HCT116 (cell line): ENCODE measurements around the gene PPIC. TPM values are rescaled to one million over a fixed set of nuclear protein-coding genes. Genes with fewer than 3 reads are reported as not detected.

Experiments used
- ATAC-seq: fragments of 200-7000 bp; cut with Tn5 transposase; 2 replicates; pipeline ENCODE4 v1.9.1; 2020; ENCODE audit warnings: mild to moderate bottlenecking, moderate library complexity
- BruUV-seq: library from RNA; stranded (reverse); fragments of 400-500 nt; replicated peaks from 2 replicates; lab custom pipeline; 2021; lab: Mats Ljungman, UMichigan
- CTCF ChIA-PET: fragments of 300-600 bp; sonication (Branson Sonifier 250); formaldehyde crosslinking; loops from one replicate; lab custom pipeline; 2021; ENCODE audit warnings: antibody characterized with exemption; lab: Charles Lee
- POLR2A ChIA-PET: fragments of 300-600, 350-600 bp; sonication (Branson Sonifier 250); formaldehyde crosslinking; loops from one replicate; lab custom pipeline; 2021; ENCODE audit warnings: antibody characterized with exemption; lab: Charles Lee
- RAD21 ChIA-PET, 2 experiments: fragments of 300-600 bp; sonication (Branson Sonifier 250); formaldehyde crosslinking; loops; one replicate each; lab custom pipeline; 2023; ENCODE audit warnings: low total read pairs in 2 of 2; ENCODE audit not compliant: uncharacterized antibody in 2 of 2, unreplicated experiment in 2 of 2, low non-redundant PET in 1 of 2; lab: Charles Lee
- DNase-seq: peaks from one replicate; pipeline ENCODE4 v3.0.0-alpha.2; 2010; ENCODE audit warnings: low read depth, low spot score
- H2AFZ ChIP-seq: fragments of 200-600 bp; shearing (Covaris generic), sonication (generic); 2 replicates; pipeline ENCODE4 v1.6.1; 2017; ENCODE audit warnings: low read depth, mixed run types, mixed read lengths, antibody characterized with exemption, low read length; ENCODE audit not compliant: poor library complexity, severe bottlenecking
- H3K27ac ChIP-seq: 2 replicates; pipeline ENCODE4 v1.5.1; 2012; ENCODE audit warnings: low read depth, low read length
- H3K27me3 ChIP-seq: fragments of 200-600 bp; sonication (generic); 2 replicates; pipeline ENCODE4 v1.6.1; 2016; ENCODE audit warnings: mixed run types, low read length, mixed read lengths; ENCODE audit not compliant: insufficient read depth
- H3K36me3 ChIP-seq, 2 experiments: fragments of 200-500 bp in 1 of 2; fragments of 200-600 bp in 1 of 2; sonication (Bioruptor generic) in 1 of 2; sonication (generic) in 1 of 2; 2 replicates each; pipeline versions ENCODE4 v1.5.1 to v1.6.1; 2014 to 2016; ENCODE audit warnings: low read length in 2 of 2, inconsistent platforms in 1 of 2, mixed read lengths in 1 of 2, mixed run types in 1 of 2; ENCODE audit not compliant: insufficient read depth in 2 of 2, control insufficient read depth in 1 of 2
- H3K4me1 ChIP-seq, 2 experiments: fragments of 200-600 bp in 1 of 2; sonication (generic) in 1 of 2; 2 replicates each; pipeline versions ENCODE4 v1.5.1 to v1.6.1; 2012 to 2017; ENCODE audit warnings: low read length in 2 of 2, inconsistent platforms in 1 of 2, mild to moderate bottlenecking in 1 of 2, mixed read lengths in 1 of 2, mixed run types in 1 of 2, moderate library complexity in 1 of 2; ENCODE audit not compliant: insufficient read depth in 2 of 2, control insufficient read depth in 1 of 2
- H3K4me2 ChIP-seq: fragments of 200-600 bp; sonication (generic); 2 replicates; pipeline ENCODE4 v1.6.1; 2017; ENCODE audit warnings: mixed run types, low read length, mixed read lengths
- H3K4me3 ChIP-seq, 2 experiments: fragments of 200-600 bp in 1 of 2; sonication (generic) in 1 of 2; replicated peaks in 1 of 2; 2 replicates each; pipeline ENCODE4 v1.5.1; 2011 to 2016; ENCODE audit warnings: low read length in 2 of 2, control low read depth in 1 of 2, low read depth in 1 of 2, mild to moderate bottlenecking in 1 of 2, mixed read lengths in 1 of 2, mixed run types in 1 of 2
- H3K79me2 ChIP-seq: fragments of 200-600 bp; sonication (generic); 2 replicates; pipeline ENCODE4 v1.6.1; 2017; ENCODE audit warnings: mild to moderate bottlenecking, mixed run types, low read length, moderate library complexity, mixed read lengths; ENCODE audit not compliant: insufficient read depth
- H3K9ac ChIP-seq: fragments of 200-600 bp; sonication (generic); 2 replicates; pipeline ENCODE4 v1.6.1; 2016; ENCODE audit warnings: low read length, mixed read lengths
- H3K9me2 ChIP-seq: fragments of 200-600 bp; sonication (generic), shearing (Covaris generic); 2 replicates; pipeline ENCODE4 v1.6.1; 2017; ENCODE audit warnings: mixed run types, mild to moderate bottlenecking, moderate library complexity; ENCODE audit not compliant: insufficient read depth
- H3K9me3 ChIP-seq, 2 experiments: fragments of 200-500 bp in 1 of 2; fragments of 200-600 bp in 1 of 2; sonication (Bioruptor generic) in 1 of 2; sonication (generic) in 1 of 2; 2 replicates each; pipeline ENCODE4 v1.6.1; 2014 to 2017; ENCODE audit warnings: low read length in 2 of 2, mixed read lengths in 2 of 2, inconsistent platforms in 1 of 2, low read depth in 1 of 2, mild to moderate bottlenecking in 1 of 2, mixed run types in 1 of 2, moderate library complexity in 1 of 2; ENCODE audit not compliant: control insufficient read depth in 1 of 2, insufficient read depth in 1 of 2
- H4K20me1 ChIP-seq: fragments of 200-600 bp; sonication (generic), shearing (Covaris generic); 2 replicates; pipeline ENCODE4 v1.6.1; 2017; ENCODE audit warnings: mixed run types, mild to moderate bottlenecking, moderate library complexity; ENCODE audit not compliant: insufficient read depth
- CBX3 ChIP-seq: IDR thresholded peaks from 2 replicates; pipeline ENCODE4 v1.6.1; 2012; ENCODE audit warnings: low read depth
- CEBPB ChIP-seq: IDR thresholded peaks from 2 replicates; pipeline ENCODE4 v1.6.1; 2012; ENCODE audit warnings: low read depth
- ELF1 ChIP-seq: IDR thresholded peaks from 2 replicates; pipeline ENCODE4 v1.6.1; 2012; ENCODE audit warnings: low read depth, borderline replicate concordance
- EZH2 ChIP-seq: fragments of 200-600 bp; sonication (generic); IDR thresholded peaks from 2 replicates; pipeline ENCODE4 v1.6.1; 2017; ENCODE audit warnings: antibody characterized with exemption, mixed run types
- EZH2phosphoT487 ChIP-seq: fragments of 200-600 bp; IDR thresholded peaks from 2 replicates; pipeline ENCODE4 v1.6.1; 2018; ENCODE audit warnings: antibody characterized with exemption, borderline replicate concordance
- FOSL1 ChIP-seq: IDR thresholded peaks from 2 replicates; pipeline ENCODE4 v1.6.1; 2012; ENCODE audit warnings: low read depth
- JUND ChIP-seq: IDR thresholded peaks from 2 replicates; pipeline ENCODE4 v1.6.1; 2012
- POLR2A ChIP-seq: IDR thresholded peaks from 2 replicates; pipeline ENCODE4 v1.7.0; 2011; ENCODE audit warnings: borderline replicate concordance; ENCODE audit not compliant: insufficient read depth, insufficient read length; ENCODE audit errors: extremely low read depth
- POLR2AphosphoS5 ChIP-seq: IDR thresholded peaks from 2 replicates; pipeline ENCODE4 v1.6.1; 2011; ENCODE audit warnings: mild to moderate bottlenecking, low read depth, low read length, moderate library complexity
- RAD21 ChIP-seq: IDR thresholded peaks from 2 replicates; pipeline ENCODE4 v1.6.1; 2012; ENCODE audit warnings: low read depth, mild to moderate bottlenecking
- SIN3A ChIP-seq: IDR thresholded peaks from 2 replicates; pipeline ENCODE4 v1.6.1; 2012; ENCODE audit warnings: low read depth
- SP1 ChIP-seq: IDR thresholded peaks from 2 replicates; pipeline ENCODE4 v1.6.1; 2012; ENCODE audit warnings: low read depth
- SRF ChIP-seq: IDR thresholded peaks from 2 replicates; pipeline ENCODE4 v1.6.1; 2012; ENCODE audit warnings: low read depth
- YY1 ChIP-seq: IDR thresholded peaks from 2 replicates; pipeline ENCODE4 v1.6.1; 2011; ENCODE audit warnings: low read length, low read depth, moderate library complexity, mild to moderate bottlenecking; ENCODE audit not compliant: insufficient replicate concordance; ENCODE audit errors: extremely low read depth
- ZFX ChIP-seq: fragments of 450-650 bp; IDR thresholded peaks from 2 replicates; pipeline ENCODE4 v1.6.1; 2017
- intact Hi-C: fragments of 100-400 bp; cut with micrococcal nuclease; formaldehyde crosslinking; loops from 2 replicates; pipeline ENCODE4 v1.10.0; 2022
- total RNA-seq: library from RNA; stranded (reverse); gene quantifications from one replicate; pipeline ENCODE4 v1.2.1, GENCODE V29; 2021; ENCODE audit not compliant: unreplicated experiment
- TF ChIP-seq, protein P1 (sequence below): IDR thresholded peaks from 2 replicates; pipeline ENCODE4 v1.6.1; 2012
- TF ChIP-seq, protein P2 (sequence below): IDR thresholded peaks from 2 replicates; pipeline ENCODE4 v1.6.1; 2012
- TF ChIP-seq, protein P3 (sequence below): IDR thresholded peaks from 2 replicates; pipeline ENCODE4 v1.6.1; 2012; ENCODE audit warnings: low read depth
- TF ChIP-seq, protein P4 (sequence below), 3 experiments: fragments of 200-600 bp in 1 of 3; sonication (generic) in 1 of 3; IDR thresholded peaks in 2 of 3; conservative IDR thresholded peaks in 1 of 3; 2 replicates each; pipeline ENCODE4 v1.5.1; 2012 to 2017; ENCODE audit warnings: low read depth in 2 of 3, low read length in 2 of 3, antibody characterized with exemption in 1 of 3, borderline replicate concordance in 1 of 3, control low read depth in 1 of 3, mild to moderate bottlenecking in 1 of 3, mixed read lengths in 1 of 3, mixed run types in 1 of 3, moderate library complexity in 1 of 3; ENCODE audit not compliant: insufficient read depth in 1 of 3

Gene PPIC
- total RNA-seq, 1 experiment from 2014 or later, result 21.5 TPM

DNA sequence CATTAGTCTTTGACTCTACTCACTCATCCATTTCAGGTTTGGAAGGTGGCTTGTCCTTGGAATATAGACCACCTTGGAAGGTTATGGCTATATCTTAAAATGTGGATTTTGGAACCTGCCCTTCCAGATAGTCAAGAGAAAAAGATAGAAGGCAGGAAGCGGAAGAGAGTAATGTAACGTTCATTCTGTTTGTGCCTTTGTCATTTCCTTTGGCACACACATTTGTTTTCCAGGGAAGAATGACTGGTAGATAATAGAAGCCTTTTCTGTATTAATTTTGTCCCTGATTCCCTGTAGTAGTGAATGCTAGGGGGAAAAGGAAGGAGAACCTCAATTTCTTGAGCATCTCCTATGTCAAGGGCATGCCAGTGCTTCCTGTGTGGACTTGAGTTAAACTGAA lies 54.7 kb downstream of the PPIC start:
- Histone ChIP-seq H3K4me3 (no peak overlapping the region), H3K36me3 (no peaks in the 10 kb centered on the region), H3K9me2 (no peaks in the 10 kb centered on the region), H3K4me2 (no peak overlapping the region), H3K9ac (no peak overlapping the region), H4K20me1 (no peaks in the 10 kb centered on the region), H3K4me1 (no peaks in the 10 kb centered on the region), H3K9me3 (no peaks in the 10 kb centered on the region), H3K27me3 (no peaks in the 10 kb centered on the region), H3K27ac (no peak overlapping the region), H3K79me2 (no peaks in the 10 kb centered on the region), H2AFZ (no peak overlapping the region)
- CTCF ChIA-PET, result no interaction called here
- no peak for TF ChIP-seq SP1
- TF ChIP-seq ELF1, result no peak
- TF ChIP-seq, protein P1, sequence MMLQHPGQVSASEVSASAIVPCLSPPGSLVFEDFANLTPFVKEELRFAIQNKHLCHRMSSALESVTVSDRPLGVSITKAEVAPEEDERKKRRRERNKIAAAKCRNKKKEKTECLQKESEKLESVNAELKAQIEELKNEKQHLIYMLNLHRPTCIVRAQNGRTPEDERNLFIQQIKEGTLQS, result no peak
- TF ChIP-seq EZH2phosphoT487, result no peak
- no peak for TF ChIP-seq SRF
- TF ChIP-seq SIN3A, result no peak
- TF ChIP-seq YY1, result no peak
- no peak for TF ChIP-seq JUND
- TF ChIP-seq, protein P2, sequence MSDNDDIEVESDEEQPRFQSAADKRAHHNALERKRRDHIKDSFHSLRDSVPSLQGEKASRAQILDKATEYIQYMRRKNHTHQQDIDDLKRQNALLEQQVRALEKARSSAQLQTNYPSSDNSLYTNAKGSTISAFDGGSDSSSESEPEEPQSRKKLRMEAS, result no peak
- TF ChIP-seq, protein P3, sequence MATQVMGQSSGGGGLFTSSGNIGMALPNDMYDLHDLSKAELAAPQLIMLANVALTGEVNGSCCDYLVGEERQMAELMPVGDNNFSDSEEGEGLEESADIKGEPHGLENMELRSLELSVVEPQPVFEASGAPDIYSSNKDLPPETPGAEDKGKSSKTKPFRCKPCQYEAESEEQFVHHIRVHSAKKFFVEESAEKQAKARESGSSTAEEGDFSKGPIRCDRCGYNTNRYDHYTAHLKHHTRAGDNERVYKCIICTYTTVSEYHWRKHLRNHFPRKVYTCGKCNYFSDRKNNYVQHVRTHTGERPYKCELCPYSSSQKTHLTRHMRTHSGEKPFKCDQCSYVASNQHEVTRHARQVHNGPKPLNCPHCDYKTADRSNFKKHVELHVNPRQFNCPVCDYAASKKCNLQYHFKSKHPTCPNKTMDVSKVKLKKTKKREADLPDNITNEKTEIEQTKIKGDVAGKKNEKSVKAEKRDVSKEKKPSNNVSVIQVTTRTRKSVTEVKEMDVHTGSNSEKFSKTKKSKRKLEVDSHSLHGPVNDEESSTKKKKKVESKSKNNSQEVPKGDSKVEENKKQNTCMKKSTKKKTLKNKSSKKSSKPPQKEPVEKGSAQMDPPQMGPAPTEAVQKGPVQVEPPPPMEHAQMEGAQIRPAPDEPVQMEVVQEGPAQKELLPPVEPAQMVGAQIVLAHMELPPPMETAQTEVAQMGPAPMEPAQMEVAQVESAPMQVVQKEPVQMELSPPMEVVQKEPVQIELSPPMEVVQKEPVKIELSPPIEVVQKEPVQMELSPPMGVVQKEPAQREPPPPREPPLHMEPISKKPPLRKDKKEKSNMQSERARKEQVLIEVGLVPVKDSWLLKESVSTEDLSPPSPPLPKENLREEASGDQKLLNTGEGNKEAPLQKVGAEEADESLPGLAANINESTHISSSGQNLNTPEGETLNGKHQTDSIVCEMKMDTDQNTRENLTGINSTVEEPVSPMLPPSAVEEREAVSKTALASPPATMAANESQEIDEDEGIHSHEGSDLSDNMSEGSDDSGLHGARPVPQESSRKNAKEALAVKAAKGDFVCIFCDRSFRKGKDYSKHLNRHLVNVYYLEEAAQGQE, result no peak
- no peak for TF ChIP-seq CBX3
- TF ChIP-seq POLR2A, result no peak
- TF ChIP-seq RAD21, result no peak
- TF ChIP-seq EZH2, result no peak
- no peak for TF ChIP-seq CEBPB
- TF ChIP-seq, protein P4, sequence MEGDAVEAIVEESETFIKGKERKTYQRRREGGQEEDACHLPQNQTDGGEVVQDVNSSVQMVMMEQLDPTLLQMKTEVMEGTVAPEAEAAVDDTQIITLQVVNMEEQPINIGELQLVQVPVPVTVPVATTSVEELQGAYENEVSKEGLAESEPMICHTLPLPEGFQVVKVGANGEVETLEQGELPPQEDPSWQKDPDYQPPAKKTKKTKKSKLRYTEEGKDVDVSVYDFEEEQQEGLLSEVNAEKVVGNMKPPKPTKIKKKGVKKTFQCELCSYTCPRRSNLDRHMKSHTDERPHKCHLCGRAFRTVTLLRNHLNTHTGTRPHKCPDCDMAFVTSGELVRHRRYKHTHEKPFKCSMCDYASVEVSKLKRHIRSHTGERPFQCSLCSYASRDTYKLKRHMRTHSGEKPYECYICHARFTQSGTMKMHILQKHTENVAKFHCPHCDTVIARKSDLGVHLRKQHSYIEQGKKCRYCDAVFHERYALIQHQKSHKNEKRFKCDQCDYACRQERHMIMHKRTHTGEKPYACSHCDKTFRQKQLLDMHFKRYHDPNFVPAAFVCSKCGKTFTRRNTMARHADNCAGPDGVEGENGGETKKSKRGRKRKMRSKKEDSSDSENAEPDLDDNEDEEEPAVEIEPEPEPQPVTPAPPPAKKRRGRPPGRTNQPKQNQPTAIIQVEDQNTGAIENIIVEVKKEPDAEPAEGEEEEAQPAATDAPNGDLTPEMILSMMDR (IDR thresholded peaks at IDR 0.05 in 2 of 3, conservative IDR thresholded peaks at IDR 0.05 in 1 of 3; ENCODE audit: borderline replicate concordance in 1 of 3, insufficient read depth in 1 of 3, low read depth in 2 of 3, low read length in 2 of 3), result no peak
- TF ChIP-seq FOSL1, result no peak
- TF ChIP-seq ZFX, result no peak
- TF ChIP-seq POLR2AphosphoS5, result no peak
- intact Hi-C loops, result no loop called here
- DNase-seq (no peak), ATAC-seq (no peak)
- BruUV-seq, result no TSS peak
- POLR2A ChIA-PET, result no interaction called here
- RAD21 ChIA-PET, result no interaction called here
